ENCODE measurements around the gene SORCS3.

SORCS3 gene

DNA sequence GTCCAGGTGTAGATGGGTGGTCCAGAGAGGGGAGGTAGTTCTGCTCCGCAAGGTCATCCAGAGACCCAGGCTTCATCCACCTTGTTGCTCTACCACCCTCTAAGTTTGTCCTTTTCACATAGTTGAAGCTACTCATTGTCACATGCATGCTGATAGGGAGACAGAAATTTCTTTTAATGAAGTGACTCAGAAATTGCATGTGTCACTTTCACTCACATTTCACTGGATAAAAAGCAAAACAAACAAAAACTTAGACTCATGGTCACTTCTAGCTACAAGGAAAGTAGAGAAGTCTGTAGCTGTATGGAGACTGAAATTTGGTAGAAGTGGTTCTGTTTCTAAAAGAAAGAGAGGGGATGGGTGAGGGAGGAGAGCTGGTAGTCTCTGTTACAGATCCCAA is 161.9 kb downstream of the SORCS3 start:
- Histone ChIP-seq H2AFZ (ENCODE audit: low read depth, low read length, severe bottlenecking) (no peak overlapping the region), H3F3A (ENCODE audit: insufficient read depth) (no peaks in the 10 kb centered on the region), H3K4me2 (ENCODE audit: low read depth, low read length, poor library complexity, severe bottlenecking) (no peak overlapping the region), H3K27ac (ENCODE audit: low read depth, low read length) (no peak overlapping the region), H3K27me3 (ENCODE audit: low read length) (no peaks in the 10 kb centered on the region), H4K20me1 (ENCODE audit: low read depth, low read length) (no peaks in the 10 kb centered on the region), H3K4me3 (ENCODE audit: insufficient read depth, low read length, poor library complexity, severe bottlenecking) (no peak overlapping the region), H3K9me2 (replicated peaks; ENCODE audit: insufficient read depth, low read length) (no peaks in the 10 kb centered on the region), H3K36me3 (ENCODE audit: low read length) (no peaks in the 10 kb centered on the region), H3K9me3 (ENCODE audit: insufficient read depth, low read length) (no peaks in the 10 kb centered on the region), H3K79me2 (ENCODE audit: insufficient read depth, low read length) (no peaks in the 10 kb centered on the region), H3K9ac (ENCODE audit: low read length) (no peak overlapping the region)
- no peak for TF ChIP-seq EZH2phosphoT487 (conservative IDR thresholded peaks at IDR 0.05; ENCODE audit: low read length)

DNA sequence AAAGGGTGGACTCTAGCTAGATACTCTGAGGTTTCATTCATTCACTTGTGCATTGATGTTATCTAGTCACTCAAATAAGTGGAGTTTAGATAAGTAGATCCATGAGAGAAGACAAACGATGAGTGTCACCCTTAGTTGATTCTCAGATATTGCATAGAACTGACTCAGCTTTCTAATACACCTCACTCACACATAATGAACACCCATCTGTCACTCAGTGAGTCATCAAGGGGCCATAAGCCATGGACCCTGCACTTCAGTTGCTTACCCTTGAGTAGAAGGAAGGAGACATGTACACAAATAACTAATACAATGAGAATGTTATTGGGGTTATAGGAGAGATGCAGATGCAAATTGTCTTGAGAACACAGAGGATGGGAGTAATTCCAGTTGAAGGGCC is 163.8 kb downstream of the SORCS3 start:
- Histone ChIP-seq H3K4me3 (ENCODE audit: insufficient read depth, low read length, poor library complexity, severe bottlenecking) (no peak overlapping the region), H3K27me3 (ENCODE audit: low read length) (no peaks in the 10 kb centered on the region), H3K9ac (ENCODE audit: low read length) (no peak overlapping the region), H3K9me2 (replicated peaks; ENCODE audit: insufficient read depth, low read length) (no peaks in the 10 kb centered on the region), H3K4me2 (ENCODE audit: low read depth, low read length, poor library complexity, severe bottlenecking) (no peak overlapping the region), H4K20me1 (ENCODE audit: low read depth, low read length) (no peaks in the 10 kb centered on the region), H3K27ac (ENCODE audit: low read depth, low read length) (no peak overlapping the region), H2AFZ (ENCODE audit: low read depth, low read length, severe bottlenecking) (no peak overlapping the region), H3K79me2 (ENCODE audit: insufficient read depth, low read length) (no peaks in the 10 kb centered on the region), H3K9me3 (ENCODE audit: insufficient read depth, low read length) (no peaks in the 10 kb centered on the region), H3F3A (ENCODE audit: insufficient read depth) (no peaks in the 10 kb centered on the region), H3K36me3 (ENCODE audit: low read length) (no peaks in the 10 kb centered on the region)
- TF ChIP-seq EZH2phosphoT487 (conservative IDR thresholded peaks at IDR 0.05; ENCODE audit: low read length), result no peak
- TF ChIP-seq, protein P1, sequence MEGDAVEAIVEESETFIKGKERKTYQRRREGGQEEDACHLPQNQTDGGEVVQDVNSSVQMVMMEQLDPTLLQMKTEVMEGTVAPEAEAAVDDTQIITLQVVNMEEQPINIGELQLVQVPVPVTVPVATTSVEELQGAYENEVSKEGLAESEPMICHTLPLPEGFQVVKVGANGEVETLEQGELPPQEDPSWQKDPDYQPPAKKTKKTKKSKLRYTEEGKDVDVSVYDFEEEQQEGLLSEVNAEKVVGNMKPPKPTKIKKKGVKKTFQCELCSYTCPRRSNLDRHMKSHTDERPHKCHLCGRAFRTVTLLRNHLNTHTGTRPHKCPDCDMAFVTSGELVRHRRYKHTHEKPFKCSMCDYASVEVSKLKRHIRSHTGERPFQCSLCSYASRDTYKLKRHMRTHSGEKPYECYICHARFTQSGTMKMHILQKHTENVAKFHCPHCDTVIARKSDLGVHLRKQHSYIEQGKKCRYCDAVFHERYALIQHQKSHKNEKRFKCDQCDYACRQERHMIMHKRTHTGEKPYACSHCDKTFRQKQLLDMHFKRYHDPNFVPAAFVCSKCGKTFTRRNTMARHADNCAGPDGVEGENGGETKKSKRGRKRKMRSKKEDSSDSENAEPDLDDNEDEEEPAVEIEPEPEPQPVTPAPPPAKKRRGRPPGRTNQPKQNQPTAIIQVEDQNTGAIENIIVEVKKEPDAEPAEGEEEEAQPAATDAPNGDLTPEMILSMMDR (IDR thresholded peaks at IDR 0.05; ENCODE audit: insufficient read depth, low read length, poor library complexity, severe bottlenecking), result no peak

DNA sequence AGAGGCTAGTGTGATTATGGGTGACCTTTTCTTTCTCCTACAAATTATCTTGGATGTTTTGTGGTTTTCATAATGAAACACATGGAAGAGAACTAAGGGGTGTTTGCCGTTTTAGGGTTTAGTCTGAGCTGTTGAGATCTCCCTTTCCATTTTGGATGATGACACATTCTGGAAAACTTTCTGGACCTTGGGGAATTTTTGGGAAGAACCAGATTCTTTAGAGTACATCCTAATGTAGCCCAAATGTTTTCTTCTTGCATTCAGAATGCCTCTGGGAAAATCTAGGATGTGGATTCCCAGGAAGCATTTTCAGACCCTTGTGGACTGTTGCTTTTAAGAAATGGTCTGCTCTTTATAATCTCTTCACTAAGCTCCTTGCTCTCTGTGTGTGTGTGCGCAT is 165.7 kb downstream of the SORCS3 start:
- H3K4me2 ChIP-seq (ENCODE audit: low read depth, low read length, poor library complexity, severe bottlenecking), result no peak overlapping the region
- no peaks in the 10 kb centered on the region for H3K36me3 ChIP-seq (ENCODE audit: low read length)
- H2AFZ ChIP-seq (ENCODE audit: low read depth, low read length, severe bottlenecking), result no peak overlapping the region
- no peaks in the 10 kb centered on the region for H3K9me2 ChIP-seq (replicated peaks; ENCODE audit: insufficient read depth, low read length)
- H3K4me3 ChIP-seq (ENCODE audit: insufficient read depth, low read length, poor library complexity, severe bottlenecking), result no peak overlapping the region
- TF ChIP-seq, protein P1 (IDR thresholded peaks at IDR 0.05; ENCODE audit: insufficient read depth, low read length, poor library complexity, severe bottlenecking), result no peak
- no peak for TF ChIP-seq EZH2phosphoT487 (conservative IDR thresholded peaks at IDR 0.05; ENCODE audit: low read length)
- no peaks in the 10 kb centered on the region for H3K79me2 ChIP-seq (ENCODE audit: insufficient read depth, low read length)
- no peaks in the 10 kb centered on the region for H3K27me3 ChIP-seq (ENCODE audit: low read length)
- no peak overlapping the region for H3K9ac ChIP-seq (ENCODE audit: low read length)
- no peaks in the 10 kb centered on the region for H3F3A ChIP-seq (ENCODE audit: insufficient read depth)
- H3K27ac ChIP-seq (ENCODE audit: low read depth, low read length), result no peak overlapping the region
- H3K9me3 ChIP-seq (ENCODE audit: insufficient read depth, low read length), result no peaks in the 10 kb centered on the region
- no peaks in the 10 kb centered on the region for H4K20me1 ChIP-seq (ENCODE audit: low read depth, low read length)

DNA sequence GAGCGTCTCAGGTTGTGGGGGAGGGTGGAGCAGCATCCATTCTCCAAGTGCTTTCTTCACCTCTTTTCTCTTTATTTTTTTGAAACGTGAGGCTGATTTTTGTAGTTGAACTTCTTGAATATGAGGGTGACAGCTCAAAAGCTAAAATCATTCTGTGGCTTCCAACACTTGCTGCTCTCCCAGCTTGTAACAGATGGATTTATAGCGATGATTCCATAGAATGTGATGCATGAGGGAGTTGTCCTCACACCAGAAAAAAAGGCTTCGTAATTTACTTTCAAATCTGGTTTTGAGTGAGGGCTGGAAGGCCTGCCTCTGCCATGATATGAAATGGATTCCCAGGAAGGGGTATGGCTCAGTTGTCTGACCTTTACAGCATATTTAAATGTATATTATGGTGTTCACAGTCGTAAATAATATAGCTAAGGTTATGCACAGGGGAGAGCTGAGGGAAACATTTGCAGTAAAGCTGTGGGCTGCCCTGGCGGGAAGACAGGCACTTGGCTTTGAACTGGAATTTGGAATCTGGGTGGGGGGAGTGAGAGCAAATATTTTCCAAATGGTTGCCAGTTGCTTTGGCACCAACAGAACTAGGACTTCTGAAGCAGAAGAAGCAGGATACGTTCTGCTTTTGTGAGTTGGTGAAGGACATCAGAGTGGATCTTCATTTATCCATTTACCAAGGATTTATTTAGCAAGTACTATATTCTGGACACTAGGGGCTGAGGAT is 166.7 kb downstream of the SORCS3 start:
- Histone ChIP-seq H3K9me2 (replicated peaks; ENCODE audit: insufficient read depth, low read length) (no peaks in the 10 kb centered on the region), H3K9ac (ENCODE audit: low read length) (no peak overlapping the region), H3K9me3 (ENCODE audit: insufficient read depth, low read length) (no peaks in the 10 kb centered on the region), H2AFZ (ENCODE audit: low read depth, low read length, severe bottlenecking) (no peak overlapping the region), H3K36me3 (ENCODE audit: low read length) (no peaks in the 10 kb centered on the region), H3F3A (ENCODE audit: insufficient read depth) (no peaks in the 10 kb centered on the region), H3K79me2 (ENCODE audit: insufficient read depth, low read length) (no peaks in the 10 kb centered on the region), H3K4me2 (ENCODE audit: low read depth, low read length, poor library complexity, severe bottlenecking) (no peak overlapping the region), H3K27me3 (ENCODE audit: low read length) (no peaks in the 10 kb centered on the region), H3K27ac (ENCODE audit: low read depth, low read length) (no peak overlapping the region), H3K4me3 (ENCODE audit: insufficient read depth, low read length, poor library complexity, severe bottlenecking) (no peak overlapping the region), H4K20me1 (ENCODE audit: low read depth, low read length) (no peaks in the 10 kb centered on the region)
- TF ChIP-seq EZH2phosphoT487 (conservative IDR thresholded peaks at IDR 0.05; ENCODE audit: low read length), result no peak
- TF ChIP-seq, protein P1 (IDR thresholded peaks at IDR 0.05; ENCODE audit: insufficient read depth, low read length, poor library complexity, severe bottlenecking), result no peak
